Chondrocyte (in vitro differentiated cells): ENCODE results near the gene CADM2. TPM values are rescaled to one million over a fixed set of nuclear protein-coding genes. Genes with fewer than 3 reads are reported as not detected.
"Not testable (repeated sequence)": the region's sequence is repeated elsewhere in the genome, so short reads cannot be mapped to it uniquely, and the experiment has no call there.

Experiments used
- DNase-seq: peaks from one replicate; pipeline ENCODE4 v3.0.0; 2021; ENCODE audit warnings: mixed read lengths, low spot score
- H3K27ac Mint-ChIP-seq: one replicate; pipeline ENCODE4 v1.8.0; 2021; ENCODE audit warnings: mild to moderate bottlenecking, moderate library complexity, mixed read lengths; ENCODE audit not compliant: unreplicated experiment
- H3K27me3 Mint-ChIP-seq: 2 replicates; pipeline ENCODE4 v1.8.0; 2021; ENCODE audit warnings: low read depth, mixed read lengths
- H3K36me3 Mint-ChIP-seq: 2 replicates; pipeline ENCODE4 v1.8.0; 2021; ENCODE audit warnings: low read depth, mixed read lengths
- H3K4me1 Mint-ChIP-seq: 2 replicates; pipeline ENCODE4 v1.8.0; 2021; ENCODE audit warnings: low read depth, mild to moderate bottlenecking, mixed read lengths
- H3K4me3 Mint-ChIP-seq: one replicate; pipeline ENCODE4 v1.8.0; 2021; ENCODE audit warnings: mild to moderate bottlenecking, moderate library complexity, mixed read lengths; ENCODE audit not compliant: unreplicated experiment
- H3K9me3 Mint-ChIP-seq: 2 replicates; pipeline ENCODE4 v1.8.0; 2021; ENCODE audit warnings: low read depth, mixed read lengths
- long read RNA-seq: library from polyadenylated mRNA; stranded (forward); transcript quantifications from one replicate; pipeline ENCODE4 v2.0.0, GENCODE V29; 2021
- total RNA-seq: library from RNA; stranded (reverse); gene quantifications from 3 replicates; pipeline ENCODE4 v1.2.1, GENCODE V29; 2021
- TF ChIP-seq, protein P1 (sequence below): fragments of 200-600 bp; sonication (generic); IDR thresholded peaks from 2 replicates; pipeline ENCODE4 v1.5.0; 2021; ENCODE audit warnings: antibody characterized with exemption, mild to moderate bottlenecking, moderate library complexity

CADM2 gene
- 1.1 to 1.6 TPM (median 1.2 TPM) in 3 replicates for total RNA-seq
- long read RNA-seq, partial matches to known transcripts = 1 of 1 reads
- long read RNA-seq, other reads (novel, unspliced or antisense) = 0 of 1 reads

DNA sequence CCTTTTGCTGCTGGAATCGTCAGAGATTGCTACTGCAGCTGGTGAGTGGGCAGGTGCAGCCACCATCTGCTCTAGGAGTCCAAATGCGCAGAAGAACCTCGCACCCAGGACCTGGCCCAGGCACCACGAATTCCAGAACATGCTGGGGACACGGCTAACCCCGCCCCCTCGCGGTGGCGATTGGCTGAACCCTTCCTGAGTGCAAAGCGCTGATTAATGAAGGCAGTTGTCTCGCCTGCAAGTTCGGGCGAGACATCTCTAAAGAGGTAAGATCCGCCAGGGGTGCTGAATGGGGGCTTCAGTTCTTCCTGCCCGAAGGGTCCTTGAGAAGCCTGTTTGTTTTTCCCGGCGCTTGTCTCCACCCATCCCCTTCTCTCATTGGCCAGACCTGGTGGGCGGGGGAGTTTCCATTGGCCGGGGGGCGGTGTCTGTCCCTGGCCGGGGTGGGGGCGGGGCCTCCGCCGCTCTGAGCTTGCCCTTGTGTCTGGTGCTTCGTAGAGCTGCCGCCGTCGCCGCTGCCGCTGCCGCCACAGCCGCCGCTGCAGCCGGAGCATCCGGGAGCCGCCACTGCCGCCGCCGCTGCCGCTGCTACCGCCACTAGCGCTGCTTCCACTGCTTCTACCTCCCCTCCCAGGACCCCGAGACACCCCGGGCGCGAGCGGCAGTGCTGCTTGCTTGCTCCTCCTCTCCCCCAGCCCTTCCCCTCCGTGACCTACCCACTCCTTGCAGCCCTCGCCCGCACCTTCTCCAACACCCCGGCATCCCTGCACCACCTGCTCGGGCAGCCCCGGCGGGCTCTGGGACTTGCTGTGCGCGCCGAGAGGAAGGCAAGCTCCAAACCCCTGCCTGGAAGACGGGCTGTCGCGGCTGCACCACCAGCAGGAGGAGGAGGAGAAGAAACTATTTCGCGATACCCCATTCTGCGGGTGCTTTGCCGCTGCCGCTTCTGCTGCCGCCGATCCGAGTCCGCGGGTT, at the start of gene CADM2:
Gene CADM2 (plus strand): TSS at position 495 of the 975 bp plus-strand sequence.
- DNase-seq = peak; percentile 94
- H3K27ac Mint-ChIP-seq = no peak within 1 kb of the TSS
- peaks cover 13% of the 10 kb centered on the region for H3K4me1 Mint-ChIP-seq
- no peaks in the 10 kb centered on the region for H3K9me3 Mint-ChIP-seq
- peaks cover 1% of the 10 kb centered on the region for H3K36me3 Mint-ChIP-seq
- TF ChIP-seq, protein P1, sequence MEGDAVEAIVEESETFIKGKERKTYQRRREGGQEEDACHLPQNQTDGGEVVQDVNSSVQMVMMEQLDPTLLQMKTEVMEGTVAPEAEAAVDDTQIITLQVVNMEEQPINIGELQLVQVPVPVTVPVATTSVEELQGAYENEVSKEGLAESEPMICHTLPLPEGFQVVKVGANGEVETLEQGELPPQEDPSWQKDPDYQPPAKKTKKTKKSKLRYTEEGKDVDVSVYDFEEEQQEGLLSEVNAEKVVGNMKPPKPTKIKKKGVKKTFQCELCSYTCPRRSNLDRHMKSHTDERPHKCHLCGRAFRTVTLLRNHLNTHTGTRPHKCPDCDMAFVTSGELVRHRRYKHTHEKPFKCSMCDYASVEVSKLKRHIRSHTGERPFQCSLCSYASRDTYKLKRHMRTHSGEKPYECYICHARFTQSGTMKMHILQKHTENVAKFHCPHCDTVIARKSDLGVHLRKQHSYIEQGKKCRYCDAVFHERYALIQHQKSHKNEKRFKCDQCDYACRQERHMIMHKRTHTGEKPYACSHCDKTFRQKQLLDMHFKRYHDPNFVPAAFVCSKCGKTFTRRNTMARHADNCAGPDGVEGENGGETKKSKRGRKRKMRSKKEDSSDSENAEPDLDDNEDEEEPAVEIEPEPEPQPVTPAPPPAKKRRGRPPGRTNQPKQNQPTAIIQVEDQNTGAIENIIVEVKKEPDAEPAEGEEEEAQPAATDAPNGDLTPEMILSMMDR = peak; percentile 61
- peak within 1 kb of the TSS; percentile 80 for H3K4me3 Mint-ChIP-seq
- H3K27me3 Mint-ChIP-seq = peaks cover 43% of the 10 kb centered on the region

DNA sequence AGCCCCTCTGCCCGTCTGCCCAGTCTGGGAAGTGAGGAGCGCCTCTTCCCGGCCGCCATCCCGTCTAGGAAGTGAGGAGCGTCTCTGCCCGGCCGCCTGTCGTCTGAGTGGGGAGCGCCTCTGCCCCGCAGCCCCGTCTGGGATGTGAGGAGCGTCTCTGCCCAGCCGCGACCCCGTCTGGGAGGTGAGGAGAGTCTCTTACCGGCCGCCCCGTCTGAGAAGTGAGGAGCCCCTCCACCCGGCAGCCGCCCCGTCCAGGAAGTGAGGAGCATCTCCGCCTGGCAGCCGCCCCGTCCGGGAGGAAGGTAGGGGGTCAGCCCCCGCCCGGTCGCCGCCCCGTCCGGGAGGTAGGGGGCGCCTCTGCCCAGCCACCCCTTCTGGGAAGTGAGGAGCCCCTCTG, 40.2 kb upstream of the CADM2 start:
- H3K9me3 Mint-ChIP-seq = peaks cover 28% of the 10 kb centered on the region
- H3K4me1 Mint-ChIP-seq, H3K27me3 Mint-ChIP-seq, H3K27ac Mint-ChIP-seq, H3K4me3 Mint-ChIP-seq, H3K36me3 Mint-ChIP-seq: not testable (repeated sequence)
- DNase-seq = peak; percentile 91

DNA sequence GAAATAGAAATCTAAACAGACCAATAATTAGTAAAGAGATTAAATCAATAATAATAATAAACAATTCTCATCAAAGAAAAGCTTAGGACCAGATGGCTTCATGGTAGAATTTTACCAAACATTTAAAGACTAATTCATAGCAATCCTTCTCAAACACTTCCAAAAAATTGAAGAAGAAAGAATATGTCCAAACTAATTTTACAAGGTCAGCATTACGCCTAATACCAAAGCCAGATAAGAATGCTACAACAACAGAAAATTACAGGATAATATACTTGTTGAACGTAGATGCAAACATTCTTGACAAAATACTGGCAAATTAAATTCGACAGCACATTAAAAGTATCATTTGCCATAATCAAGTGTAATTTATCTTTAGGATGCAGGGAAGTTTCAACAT, 36.1 kb upstream of the CADM2 start:
- Mint-ChIP-seq H3K4me1 (no peaks in the 10 kb centered on the region), H3K27me3 (no peaks in the 10 kb centered on the region), H3K9me3 (peaks cover 22% of the 10 kb centered on the region), H3K27ac (no peak overlapping the region), H3K4me3 (no peak overlapping the region), H3K36me3 (no peaks in the 10 kb centered on the region)
- TF ChIP-seq, protein P1 = no peak
- no peak for DNase-seq

DNA sequence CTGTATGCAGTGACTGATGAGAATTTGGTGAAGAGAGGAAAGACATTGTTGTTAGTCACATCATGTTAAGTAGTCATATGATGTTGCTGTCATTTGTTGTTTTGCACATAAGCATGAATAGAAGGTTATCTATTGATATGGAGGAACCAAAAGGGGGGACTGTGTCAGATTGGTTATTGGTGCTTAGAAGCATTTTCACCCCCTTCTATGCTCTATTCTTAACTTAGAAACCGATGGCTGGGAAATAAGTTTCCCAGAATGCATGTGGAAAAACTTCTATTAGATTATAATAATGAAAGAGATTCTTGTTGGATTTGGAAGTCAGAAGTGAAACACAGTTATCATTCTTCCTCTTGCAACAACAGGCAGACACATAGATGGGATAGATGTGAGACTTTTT, 33.2 kb upstream of the CADM2 start:
- no peaks in the 10 kb centered on the region for H3K36me3 Mint-ChIP-seq
- peaks cover 16% of the 10 kb centered on the region for H3K9me3 Mint-ChIP-seq
- H3K27me3 Mint-ChIP-seq = no peaks in the 10 kb centered on the region
- TF ChIP-seq, protein P1 = no peak
- no peak for DNase-seq
- H3K4me1 Mint-ChIP-seq = no peaks in the 10 kb centered on the region
- no peak overlapping the region for H3K27ac Mint-ChIP-seq
- H3K4me3 Mint-ChIP-seq = no peak overlapping the region

GRCh38 chr3:84943379-84943778, 15.4 kb upstream of the CADM2 start:
- Mint-ChIP-seq H3K27ac (no peak overlapping the region), H3K4me3 (no peak overlapping the region), H3K36me3 (no peaks in the 10 kb centered on the region), H3K27me3 (no peaks in the 10 kb centered on the region), H3K4me1 (no peaks in the 10 kb centered on the region), H3K9me3 (no peaks in the 10 kb centered on the region)
- no peak for DNase-seq
- TF ChIP-seq, protein P1 = peak; percentile 34
